ENCODE measurements around the gene NFU1. TPM values are rescaled to one million over a fixed set of nuclear protein-coding genes. Genes with fewer than 3 reads are reported as not detected.

The NFU1 gene
- 10 to 100 TPM; 66.7 to 69.8 (median 69.8) TPM for polyA plus RNA-seq (ENCODE audit: insufficient read length in 3 of 3)

DNA sequence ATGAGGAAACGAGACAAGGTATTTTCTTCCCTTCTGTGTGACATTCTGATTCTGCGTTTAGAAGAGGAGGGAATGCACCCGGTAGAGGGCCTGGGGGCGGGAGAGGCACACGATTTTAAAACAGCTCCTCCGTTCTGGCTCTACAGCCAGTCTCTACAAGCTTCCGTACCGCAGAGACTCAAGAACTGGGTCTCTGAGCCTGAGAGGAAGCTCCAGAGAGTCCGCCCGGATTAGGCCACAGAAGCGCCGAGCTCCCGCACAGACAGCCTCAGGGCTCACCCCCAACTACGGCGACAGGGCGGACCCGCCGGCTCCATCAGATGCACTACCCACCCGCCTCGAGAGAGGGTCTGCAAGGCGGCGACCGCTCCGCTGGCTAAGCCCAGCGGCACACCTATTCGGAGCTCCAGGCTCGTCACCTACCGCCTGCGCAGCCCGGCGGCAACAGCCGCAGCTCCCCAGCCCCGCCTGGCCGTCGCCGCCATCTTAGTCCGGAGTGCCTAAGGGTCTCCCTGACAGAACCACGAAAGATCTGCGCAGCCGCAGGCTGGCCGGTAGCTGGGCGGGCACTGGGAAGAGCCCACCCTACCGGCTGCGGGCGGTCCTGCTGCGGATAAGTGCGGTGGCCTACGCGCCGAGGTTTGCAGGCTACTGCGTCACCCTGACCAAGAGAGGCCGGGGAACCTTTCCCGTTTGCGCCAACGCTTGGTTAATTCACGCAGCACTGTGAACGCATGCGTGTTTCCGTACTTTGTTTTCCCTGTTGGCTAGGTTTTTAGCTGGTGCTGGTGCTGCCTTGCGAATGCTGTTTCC is at the start of gene NFU1:
NFU1 (minus strand) TSS at position 498 of the 813 bp plus-strand sequence; CDS start at position 485, 13 bp downstream.
- DNase-seq (ENCODE audit: low read depth in 3 of 3, low spot score in 2 of 3), result peak; percentile 77 to 90 (median 83)

DNA sequence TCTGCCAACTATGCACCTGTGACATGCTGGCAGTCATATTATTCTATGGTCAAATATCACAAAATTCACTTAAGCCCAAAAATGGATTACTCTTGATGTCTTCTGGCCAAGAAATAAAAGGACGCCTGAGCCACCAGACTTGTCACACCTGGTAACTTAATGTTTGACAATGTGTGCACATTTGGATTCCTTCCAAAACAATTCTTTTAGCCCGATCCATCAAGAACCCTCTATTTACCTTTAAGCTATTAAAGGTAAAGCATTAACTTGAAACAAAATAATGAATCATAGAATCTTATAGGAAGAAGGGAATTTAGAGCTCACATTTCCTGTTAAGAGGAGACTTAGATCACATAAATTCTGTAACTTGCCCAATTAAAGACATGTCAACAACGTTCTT is 46.5 kb upstream of the NFU1 start:
- no peak for DNase-seq (ENCODE audit: low read depth in 3 of 3, low spot score in 2 of 3)

DNA sequence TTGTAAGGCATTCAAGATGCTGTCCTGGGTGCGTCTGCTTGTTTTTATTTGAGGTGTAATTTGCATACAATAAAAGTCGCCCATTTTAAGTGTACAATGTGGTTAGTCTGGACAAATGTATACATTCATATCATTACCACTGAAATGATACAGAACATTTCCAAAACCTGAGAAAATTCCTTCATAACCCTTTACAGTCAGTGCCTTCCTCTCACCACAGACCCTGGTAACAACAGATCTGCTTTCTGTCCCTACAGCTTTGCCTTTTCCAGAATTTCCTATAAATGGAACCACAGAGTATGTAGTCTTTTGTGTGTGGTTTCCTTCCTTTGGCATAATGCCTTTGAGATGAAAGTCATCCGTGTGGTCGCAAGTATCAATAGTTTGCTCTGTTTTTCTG is 45.8 kb upstream of the NFU1 start:
- DNase-seq (ENCODE audit: low read depth in 3 of 3, low spot score in 2 of 3), result no peak

DNA sequence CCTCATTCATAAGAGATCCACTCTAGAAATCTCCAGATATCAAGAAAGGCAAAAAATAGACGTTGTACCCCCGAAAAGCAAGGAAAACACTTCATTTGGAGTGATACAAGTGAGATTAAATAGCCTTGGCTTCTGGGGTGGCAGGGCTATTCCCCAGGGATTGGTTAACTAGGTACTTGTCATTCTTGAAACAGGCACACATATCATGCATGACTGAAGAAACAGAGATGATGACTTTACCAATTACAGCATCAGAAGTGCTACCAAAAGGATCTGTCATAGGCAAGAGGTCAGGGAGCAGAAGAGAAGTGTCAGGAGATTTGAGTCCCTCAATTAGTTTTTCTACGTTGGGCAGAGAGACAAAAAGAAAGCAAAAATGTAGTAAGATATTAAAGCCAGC is 45.2 kb upstream of the NFU1 start:
- no peak for DNase-seq (ENCODE audit: low read depth in 3 of 3, low spot score in 2 of 3)

DNA sequence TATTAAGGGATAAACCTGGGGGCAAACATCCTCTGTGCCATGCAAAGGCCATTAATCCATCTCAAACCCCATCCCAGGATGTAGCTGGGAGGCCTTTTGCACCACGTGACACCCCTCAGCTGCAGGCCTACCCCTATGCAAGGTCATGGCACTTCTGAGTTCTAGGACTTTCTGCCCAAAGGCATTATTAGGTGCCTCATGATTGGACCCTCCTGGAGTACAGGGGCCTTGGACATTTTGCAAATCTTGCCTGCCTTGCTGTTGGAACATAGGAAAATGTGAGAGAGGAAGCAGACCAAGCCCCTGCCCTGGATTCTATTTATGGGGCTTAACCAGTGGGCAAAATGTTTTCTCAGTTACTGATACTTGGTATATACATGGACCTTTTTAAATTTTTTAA is 44.2 kb upstream of the NFU1 start:
- DNase-seq (ENCODE audit: low read depth in 3 of 3, low spot score in 2 of 3), result no peak

DNA sequence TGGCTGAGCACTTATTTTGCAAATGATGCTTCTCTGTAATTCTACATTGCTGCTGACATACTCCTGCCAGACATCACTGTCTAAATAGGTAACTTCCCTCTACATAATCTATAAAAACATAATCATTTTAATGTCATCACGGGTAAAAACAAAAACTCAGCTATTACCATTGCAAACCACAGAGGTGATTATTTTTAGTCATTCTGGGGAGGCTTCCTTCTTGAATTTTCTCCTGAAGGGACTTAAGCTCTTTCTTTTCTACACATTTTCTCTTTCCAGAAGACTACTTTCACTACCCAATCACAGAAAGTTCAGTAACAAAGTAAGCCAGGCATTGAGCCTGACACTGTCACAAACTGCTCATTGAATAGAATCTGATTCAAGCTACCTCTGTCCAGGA is 40.4 kb upstream of the NFU1 start:
- no peak for DNase-seq (ENCODE audit: low read depth in 3 of 3, low spot score in 2 of 3)

DNA sequence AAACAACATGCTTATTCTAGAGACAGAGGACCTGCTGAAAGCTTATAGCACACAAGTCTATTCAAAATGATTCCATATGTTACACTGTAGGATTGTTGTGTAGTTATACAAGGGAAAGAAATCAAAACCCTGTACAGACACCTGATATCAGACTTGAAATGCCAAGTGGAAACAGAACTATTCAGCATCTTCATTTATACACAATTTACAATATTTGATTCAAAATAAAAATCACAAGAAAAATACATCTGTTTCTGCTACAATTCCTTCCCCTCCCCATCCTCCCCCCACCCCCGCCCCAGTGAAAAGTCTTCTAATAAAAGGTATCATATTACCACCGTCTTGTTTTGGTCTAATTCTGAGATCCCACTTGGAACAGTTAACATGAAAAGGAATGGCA is 37.5 kb upstream of the NFU1 start:
- no peak for DNase-seq (ENCODE audit: low read depth in 3 of 3, low spot score in 2 of 3)

DNA sequence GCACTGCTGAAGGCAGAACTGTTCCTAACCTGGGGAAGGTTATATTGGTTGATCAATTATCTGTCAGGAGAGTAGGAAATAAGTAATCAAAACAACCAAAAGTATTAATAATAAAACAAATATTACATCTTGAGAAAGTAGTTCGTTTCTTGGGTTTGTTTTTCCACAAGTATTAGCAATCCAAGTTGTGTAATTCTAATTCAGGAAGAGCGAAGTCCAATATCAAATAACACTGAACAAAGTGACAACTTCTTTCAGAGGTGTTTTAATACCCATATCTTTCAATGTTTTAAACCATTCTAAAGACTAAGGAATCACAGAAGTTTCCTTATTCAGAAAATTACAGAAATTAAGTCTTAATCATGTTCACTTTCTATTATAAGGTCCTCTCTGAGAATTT is 34.6 kb upstream of the NFU1 start:
- DNase-seq (ENCODE audit: low read depth in 3 of 3, low spot score in 2 of 3), result no peak

DNA sequence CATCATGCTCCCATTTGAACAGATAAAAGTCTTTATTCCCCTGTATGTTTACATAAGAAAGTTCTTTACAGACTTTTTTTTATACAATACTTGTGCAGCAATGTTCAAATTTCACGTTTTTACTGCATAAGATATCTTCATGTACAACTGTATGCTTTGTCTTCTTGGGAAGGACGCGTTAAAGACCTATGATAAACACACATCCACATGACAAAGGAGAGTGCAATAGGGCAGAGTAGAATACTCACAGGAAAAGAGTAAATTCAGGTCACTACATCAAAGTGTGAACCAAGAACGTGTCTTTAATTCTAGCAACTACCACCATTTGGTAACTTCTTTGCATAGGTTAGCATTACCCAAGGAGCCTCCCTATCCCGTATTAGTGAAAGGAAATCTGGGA is 33.7 kb upstream of the NFU1 start:
- no peak for DNase-seq (ENCODE audit: low read depth in 3 of 3, low spot score in 2 of 3)

DNA sequence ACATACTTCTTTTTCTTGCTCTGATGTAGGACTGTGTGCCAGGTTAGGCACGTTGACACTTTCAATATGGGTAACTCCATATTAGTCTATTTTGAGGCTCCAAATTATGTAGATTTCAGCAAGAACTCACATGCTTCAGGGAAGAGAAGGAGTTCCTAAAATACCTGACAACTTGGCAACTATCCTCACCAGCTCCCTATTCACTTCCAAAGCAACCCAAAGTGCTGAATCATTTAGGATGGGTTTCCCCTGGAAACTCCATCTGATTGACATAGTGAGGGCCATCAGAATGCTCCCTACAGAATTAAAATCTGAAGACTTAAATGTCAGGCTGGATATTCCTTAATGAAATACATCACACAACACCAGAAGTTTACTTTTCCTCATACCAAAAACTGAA is 32.5 kb upstream of the NFU1 start:
- DNase-seq (ENCODE audit: low read depth in 3 of 3, low spot score in 2 of 3), result no peak

DNA sequence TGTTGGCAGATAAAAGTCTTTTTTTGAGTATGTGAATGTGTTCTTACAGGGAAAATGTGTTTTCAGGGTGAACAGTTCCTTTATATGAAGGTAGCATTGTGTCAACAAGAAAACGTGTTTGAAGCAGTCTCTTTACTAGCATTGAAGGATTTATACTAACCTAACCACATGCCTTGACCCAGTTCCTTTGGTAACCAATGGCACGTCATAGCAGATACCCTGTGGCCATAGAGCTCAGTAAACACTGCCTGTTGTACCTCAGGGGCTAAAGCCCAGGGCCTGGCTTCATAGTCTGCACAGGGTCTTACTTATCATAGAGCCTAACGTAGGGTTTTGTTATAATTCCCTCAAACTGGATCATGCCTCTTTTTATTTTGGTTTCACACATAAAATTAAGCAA is 32.1 kb upstream of the NFU1 start:
- DNase-seq (ENCODE audit: low read depth in 3 of 3, low spot score in 2 of 3), result no peak

DNA sequence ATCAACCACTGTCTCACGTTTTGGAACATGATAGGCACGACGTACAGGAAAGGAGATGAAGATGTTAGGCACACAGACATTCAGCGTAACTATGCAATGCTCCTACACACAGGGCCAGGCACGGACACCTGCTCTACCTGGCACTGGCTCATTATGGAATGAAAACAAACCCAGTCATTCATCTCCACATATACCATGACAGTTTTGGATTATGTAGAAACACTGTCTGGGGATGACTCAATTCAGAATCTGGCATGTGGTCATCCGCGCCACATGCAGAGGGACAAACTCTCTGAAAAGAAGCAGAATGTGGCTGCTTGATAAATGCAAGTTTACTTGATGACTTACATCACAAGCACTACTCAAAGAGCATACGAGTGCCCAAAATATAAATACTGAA is 29.5 kb upstream of the NFU1 start:
- DNase-seq (ENCODE audit: low read depth in 3 of 3, low spot score in 2 of 3), result no peak

DNA sequence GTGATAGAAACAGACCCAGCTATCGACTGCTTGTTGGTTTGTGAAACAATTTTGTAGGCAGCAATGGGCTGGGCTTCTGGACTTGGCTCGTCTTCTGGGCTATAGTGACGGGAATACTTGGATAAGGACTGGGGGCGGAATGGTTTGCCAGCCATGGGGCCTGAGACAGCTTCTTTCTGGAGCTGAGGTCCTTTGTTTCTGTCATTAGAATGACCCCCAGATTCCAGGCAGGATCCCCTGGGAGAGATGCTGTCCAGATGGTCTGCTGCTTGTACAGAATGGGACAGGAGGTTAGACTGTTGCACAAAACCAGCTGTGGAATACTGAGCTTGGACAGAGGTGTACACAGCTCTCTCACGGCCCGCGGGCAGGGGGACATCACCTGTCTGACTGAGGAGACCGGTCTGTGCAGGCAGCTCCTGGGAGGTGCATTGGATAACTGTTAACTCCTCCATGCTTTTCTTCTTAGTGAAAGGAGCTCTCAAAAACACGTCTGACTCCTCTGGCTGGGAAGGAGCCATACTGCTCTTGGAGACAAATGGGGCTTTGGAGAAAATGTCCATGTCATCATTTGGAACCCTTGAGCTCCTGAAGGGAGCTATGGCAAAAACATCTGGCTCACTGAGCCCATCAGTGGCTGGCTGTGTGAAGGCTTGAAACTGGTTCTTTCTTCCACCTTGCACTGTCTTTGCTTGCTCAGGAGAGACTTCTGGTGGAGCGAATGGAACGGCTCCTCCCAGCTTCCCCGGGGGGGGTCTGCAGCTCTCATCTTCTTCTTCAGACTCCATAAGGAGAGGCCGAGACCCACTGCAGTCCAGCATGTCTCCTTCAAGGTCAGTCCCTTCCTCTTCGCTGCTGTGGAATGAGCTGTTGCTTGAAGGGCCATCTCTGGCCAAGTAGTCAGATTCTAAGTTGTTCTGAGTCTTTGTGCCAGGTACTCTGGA is 28.6 kb upstream of the NFU1 start:
- no peak for DNase-seq (ENCODE audit: low read depth in 3 of 3, low spot score in 2 of 3)

DNA sequence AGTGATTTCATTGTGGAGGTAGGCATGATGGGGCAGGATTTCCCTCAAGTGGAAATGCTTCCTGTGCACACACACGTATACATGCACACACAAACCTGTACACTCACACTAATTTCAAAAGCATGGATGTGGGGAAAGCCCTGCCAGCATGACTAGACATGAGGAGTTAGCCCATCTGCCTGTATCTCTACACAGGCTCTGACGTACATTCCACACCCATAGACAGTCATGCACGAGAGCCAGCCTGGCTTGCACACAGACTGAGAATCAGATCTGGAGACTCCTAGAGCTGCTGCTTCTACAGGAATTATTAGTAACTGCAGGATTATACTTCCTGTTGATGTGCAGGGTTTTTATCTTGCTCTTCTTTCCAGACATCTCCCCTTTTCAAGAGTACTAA is 27.3 kb upstream of the NFU1 start:
- DNase-seq (ENCODE audit: low read depth in 3 of 3, low spot score in 2 of 3), result no peak

DNA sequence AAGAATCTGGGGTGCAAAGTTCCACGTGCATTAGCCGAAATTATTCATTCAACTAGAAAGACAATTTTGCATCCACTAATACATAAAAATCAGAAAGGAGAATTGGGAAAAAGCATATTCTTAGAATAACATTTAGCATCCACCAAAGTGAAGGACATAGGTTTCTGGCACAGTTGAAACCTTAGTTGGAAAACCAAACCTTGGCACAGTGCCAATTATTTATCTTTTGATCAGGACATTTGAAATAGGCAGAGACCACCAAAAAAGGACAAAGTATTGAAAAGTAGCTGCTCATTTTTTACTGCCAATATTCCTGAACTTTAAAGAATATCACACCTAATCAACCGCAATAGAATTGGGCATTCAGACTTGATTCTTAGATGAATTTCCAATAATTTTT is 25.5 kb upstream of the NFU1 start:
- no peak for DNase-seq (ENCODE audit: low read depth in 3 of 3, low spot score in 2 of 3)

DNA sequence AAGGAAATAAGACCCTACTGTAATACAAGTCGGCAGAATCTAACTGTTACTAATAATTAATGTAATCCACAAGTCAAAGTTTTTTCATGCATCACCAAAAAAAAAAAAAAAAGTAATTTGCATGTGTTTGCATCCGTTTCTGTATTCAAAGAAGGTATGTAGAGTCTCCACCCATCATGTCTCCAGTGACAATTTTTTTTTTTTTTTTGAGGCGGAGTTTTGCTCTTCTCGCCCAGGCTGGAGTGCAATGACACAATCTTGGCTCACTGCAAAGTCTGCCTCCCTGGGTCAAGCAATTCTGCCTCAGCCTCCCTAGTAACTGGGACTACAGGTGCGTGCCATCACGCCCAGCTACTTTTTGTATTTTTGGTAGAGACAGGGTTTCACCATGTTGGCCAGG is 24.2 kb upstream of the NFU1 start:
- DNase-seq (ENCODE audit: low read depth in 3 of 3, low spot score in 2 of 3), result no peak

DNA sequence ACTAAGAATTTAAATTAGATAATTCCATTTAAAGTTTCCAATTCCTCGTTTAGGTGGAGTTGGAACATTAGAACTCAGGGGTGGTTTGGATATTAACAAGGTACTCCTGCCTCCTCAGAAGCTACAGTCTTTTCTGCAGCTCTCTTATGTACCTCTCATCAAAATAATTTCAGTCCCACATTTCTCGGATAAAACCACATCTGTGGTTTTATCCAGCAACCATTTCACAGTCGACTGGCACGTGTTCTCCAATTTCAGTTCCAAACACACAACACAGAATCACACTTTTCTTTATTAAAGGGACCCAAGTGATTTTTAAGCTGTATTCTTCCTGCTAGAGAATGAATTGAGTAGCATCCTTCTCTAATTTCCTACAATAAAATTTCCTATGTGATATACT is 22.7 kb upstream of the NFU1 start:
- DNase-seq (ENCODE audit: low read depth in 3 of 3, low spot score in 2 of 3), result no peak

DNA sequence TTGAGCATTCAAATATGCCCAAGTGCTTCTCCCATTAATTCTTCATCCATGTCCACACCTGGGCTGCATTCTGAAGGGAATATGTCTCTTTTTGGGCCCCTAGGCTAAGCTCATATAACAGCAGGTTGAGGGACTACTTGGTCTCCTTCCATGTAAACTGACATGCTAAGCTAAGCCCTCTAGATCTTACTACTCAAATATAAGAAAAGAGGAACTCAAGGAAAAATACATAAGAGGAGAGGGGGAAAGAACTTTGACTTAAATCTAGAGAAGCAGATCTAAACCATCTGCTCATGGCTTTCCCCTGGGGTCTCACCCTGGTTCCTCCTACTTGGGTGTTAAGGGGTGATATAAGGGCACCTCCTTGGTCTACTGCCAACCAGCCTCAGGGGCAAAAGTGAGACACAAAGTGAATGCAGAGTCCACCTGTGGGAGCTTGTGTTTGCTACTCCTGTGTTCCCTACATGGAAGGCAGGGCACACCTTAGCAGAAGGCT is 19.8 kb upstream of the NFU1 start:
- DNase-seq (ENCODE audit: low read depth in 3 of 3, low spot score in 2 of 3), result no peak

DNA sequence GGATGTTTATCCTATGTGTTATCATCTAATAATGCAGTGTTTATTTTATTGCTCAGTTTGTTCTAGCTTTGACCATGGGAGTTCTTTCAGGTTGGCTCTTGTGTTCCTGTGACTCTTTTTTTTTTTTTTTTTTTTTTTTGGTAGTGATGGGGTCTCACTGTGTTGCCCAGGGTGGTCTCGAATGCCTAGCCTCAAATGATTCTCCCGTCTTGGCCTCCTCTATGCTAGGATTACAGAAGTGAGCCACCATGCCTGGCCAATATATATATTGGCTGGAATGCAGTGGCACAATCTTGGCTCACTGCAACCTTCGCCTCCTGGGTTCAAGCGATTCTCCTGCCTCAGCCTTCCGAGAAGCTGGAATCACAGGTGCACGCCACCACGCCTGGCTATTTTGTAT is 18.9 kb upstream of the NFU1 start:
- DNase-seq (ENCODE audit: low read depth in 3 of 3, low spot score in 2 of 3), result no peak

DNA sequence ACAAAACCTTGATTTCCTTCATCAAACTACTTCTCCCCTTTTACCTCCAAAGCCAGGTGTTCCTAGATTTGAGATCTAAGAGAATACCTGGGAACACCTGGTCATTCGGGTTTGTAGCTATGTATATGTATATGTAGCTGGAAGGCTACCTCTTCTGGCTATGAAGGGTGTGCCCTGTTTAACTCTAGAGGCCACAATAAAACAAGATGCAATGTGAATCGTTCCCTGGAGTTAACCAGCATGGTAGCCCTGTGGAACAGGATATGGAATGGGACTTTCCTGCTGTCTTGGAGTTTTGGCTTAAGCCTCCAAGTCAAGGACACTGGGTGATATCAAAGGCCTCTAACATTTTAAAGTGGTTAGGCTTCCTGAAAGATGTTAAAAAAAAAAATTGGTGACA is 17.7 kb upstream of the NFU1 start:
- DNase-seq (ENCODE audit: low read depth in 3 of 3, low spot score in 2 of 3), result no peak

DNA sequence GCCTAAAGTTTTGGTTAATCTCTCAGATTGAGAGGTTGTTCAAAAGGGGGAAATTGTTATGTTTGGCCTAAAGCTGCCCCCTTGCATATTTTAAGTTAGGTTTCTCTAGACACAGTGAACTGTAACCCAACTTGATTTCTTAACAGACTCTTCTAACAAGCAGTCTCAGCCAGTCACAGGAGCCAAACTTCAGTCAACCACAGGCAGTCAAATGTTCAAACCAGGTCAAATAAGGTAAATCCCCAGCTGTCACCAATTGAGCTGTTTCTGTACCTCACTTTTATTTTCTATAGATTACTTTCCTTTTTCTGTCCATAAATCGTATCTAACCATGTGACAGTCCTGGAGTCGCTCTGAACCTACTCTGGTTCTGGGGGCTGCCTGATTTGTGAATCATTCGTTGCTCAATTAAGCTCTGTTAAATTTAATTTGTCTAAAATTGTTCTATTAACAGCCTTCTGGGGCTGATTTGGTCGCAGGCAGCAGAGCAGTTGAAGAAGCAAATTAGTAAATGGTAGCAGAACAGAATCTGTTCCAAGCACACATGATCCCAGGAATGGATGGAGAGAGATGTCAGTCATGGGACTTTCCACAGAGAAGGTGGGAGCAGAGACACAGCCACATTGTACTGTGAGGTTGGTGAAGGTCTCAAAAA is 16.4 kb upstream of the NFU1 start:
- no peak for DNase-seq (ENCODE audit: low read depth in 3 of 3, low spot score in 2 of 3)
